ENCODE data around the gene STXBP6. TPM values are rescaled to one million over a fixed set of nuclear protein-coding genes. Genes with fewer than 3 reads are reported as not detected.

STXBP6 gene
- total and polyA plus RNA-seq, 2 of the 13 experiments (the other 11 are each of a cell fraction or from before 2014, with no cell fraction given): 35.3 to 42.8 TPM

DNA sequence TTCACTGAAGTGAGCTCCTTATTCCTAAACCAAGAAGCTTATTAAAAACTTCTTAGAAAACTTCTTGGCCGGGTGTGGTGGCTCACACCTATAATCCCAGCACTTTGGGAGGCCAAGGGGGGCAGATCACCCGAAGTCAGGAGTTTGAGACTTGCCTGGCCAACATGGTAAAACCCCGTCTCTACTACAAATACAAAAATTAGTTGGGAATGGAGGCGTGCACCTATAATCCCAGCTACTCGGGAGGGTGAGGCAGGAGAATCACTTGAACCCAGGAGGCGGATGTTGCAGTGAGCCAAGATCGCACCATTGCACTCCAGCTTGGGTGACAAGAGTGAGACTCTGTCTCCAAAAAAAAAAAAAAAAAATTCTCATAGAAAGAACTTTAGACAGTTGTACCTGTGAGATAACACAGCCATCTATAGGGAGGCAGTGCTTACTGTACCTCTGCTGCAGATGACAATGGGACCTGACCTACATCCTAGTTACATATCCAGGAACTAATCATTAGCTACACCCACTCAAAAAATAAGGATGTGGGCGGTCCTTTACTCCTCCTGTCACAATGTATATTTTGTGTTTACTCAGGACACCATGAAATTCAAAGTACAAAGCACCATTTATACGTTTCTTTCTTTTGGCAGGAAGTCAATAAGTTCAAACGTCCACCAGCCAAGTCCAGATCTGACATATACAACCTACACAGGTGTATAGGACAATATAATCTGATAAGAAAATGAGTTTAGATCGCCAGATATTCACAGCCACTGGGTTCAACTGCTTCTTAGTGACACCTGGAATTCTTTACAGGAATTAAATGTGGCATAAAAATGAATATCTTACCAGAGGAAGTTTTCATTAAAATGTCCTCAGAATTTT, 14.9 kb downstream of the STXBP6 start (continued):
- TF ChIP-seq, protein P1, sequence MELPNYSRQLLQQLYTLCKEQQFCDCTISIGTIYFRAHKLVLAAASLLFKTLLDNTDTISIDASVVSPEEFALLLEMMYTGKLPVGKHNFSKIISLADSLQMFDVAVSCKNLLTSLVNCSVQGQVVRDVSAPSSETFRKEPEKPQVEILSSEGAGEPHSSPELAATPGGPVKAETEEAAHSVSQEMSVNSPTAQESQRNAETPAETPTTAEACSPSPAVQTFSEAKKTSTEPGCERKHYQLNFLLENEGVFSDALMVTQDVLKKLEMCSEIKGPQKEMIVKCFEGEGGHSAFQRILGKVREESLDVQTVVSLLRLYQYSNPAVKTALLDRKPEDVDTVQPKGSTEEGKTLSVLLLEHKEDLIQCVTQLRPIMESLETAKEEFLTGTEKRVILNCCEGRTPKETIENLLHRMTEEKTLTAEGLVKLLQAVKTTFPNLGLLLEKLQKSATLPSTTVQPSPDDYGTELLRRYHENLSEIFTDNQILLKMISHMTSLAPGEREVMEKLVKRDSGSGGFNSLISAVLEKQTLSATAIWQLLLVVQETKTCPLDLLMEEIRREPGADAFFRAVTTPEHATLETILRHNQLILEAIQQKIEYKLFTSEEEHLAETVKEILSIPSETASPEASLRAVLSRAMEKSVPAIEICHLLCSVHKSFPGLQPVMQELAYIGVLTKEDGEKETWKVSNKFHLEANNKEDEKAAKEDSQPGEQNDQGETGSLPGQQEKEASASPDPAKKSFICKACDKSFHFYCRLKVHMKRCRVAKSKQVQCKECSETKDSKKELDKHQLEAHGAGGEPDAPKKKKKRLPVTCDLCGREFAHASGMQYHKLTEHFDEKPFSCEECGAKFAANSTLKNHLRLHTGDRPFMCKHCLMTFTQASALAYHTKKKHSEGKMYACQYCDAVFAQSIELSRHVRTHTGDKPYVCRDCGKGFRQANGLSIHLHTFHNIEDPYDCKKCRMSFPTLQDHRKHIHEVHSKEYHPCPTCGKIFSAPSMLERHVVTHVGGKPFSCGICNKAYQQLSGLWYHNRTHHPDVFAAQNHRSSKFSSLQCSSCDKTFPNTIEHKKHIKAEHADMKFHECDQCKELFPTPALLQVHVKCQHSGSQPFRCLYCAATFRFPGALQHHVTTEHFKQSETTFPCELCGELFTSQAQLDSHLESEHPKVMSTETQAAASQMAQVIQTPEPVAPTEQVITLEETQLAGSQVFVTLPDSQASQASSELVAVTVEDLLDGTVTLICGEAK (IDR thresholded peaks at IDR 0.05): no peak
- TF ChIP-seq, protein P1 (CRISPR knock-in tag; IDR thresholded peaks at IDR 0.05): no peak; the same call in 1 of the 2 replicates
- no peak for TF ChIP-seq NONO (IDR thresholded peaks at IDR 0.05)
- peak; percentile 50; the same call in 1 of the 2 replicates for TF ChIP-seq NONO (CRISPR knock-in tag; conservative IDR thresholded peaks at IDR 0.05)
- TF ChIP-seq, protein P2, sequence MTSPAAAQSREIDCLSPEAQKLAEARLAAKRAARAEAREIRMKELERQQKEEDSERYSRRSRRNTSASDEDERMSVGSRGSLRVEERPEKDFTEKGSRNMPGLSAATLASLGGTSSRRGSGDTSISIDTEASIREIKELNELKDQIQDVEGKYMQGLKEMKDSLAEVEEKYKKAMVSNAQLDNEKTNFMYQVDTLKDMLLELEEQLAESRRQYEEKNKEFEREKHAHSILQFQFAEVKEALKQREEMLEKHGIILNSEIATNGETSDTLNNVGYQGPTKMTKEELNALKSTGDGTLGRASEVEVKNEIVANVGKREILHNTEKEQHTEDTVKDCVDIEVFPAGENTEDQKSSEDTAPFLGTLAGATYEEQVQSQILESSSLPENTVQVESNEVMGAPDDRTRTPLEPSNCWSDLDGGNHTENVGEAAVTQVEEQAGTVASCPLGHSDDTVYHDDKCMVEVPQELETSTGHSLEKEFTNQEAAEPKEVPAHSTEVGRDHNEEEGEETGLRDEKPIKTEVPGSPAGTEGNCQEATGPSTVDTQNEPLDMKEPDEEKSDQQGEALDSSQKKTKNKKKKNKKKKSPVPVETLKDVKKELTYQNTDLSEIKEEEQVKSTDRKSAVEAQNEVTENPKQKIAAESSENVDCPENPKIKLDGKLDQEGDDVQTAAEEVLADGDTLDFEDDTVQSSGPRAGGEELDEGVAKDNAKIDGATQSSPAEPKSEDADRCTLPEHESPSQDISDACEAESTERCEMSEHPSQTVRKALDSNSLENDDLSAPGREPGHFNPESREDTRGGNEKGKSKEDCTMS (CRISPR knock-in tag; conservative IDR thresholded peaks at IDR 0.05): no peak
- TF ChIP-seq ZBTB1 (CRISPR knock-in tag; IDR thresholded peaks at IDR 0.05; ENCODE audit: borderline replicate concordance): no peak
- peak; percentile 97 for TF ChIP-seq HDAC2 (CRISPR knock-in tag; IDR thresholded peaks at IDR 0.05)
- TF ChIP-seq, protein P3, sequence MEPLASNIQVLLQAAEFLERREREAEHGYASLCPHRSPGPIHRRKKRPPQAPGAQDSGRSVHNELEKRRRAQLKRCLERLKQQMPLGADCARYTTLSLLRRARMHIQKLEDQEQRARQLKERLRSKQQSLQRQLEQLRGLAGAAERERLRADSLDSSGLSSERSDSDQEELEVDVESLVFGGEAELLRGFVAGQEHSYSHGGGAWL (CRISPR knock-in tag; IDR thresholded peaks at IDR 0.05): no peak
- TF ChIP-seq RNF2 (conservative IDR thresholded peaks at IDR 0.05; ENCODE audit: low read depth): no peak
- TF ChIP-seq RELA (CRISPR knock-in tag; IDR thresholded peaks at IDR 0.05): 0 out of 2 replicates have a peak, but pooled peaks have one; percentile 13
- TF ChIP-seq, protein P4, sequence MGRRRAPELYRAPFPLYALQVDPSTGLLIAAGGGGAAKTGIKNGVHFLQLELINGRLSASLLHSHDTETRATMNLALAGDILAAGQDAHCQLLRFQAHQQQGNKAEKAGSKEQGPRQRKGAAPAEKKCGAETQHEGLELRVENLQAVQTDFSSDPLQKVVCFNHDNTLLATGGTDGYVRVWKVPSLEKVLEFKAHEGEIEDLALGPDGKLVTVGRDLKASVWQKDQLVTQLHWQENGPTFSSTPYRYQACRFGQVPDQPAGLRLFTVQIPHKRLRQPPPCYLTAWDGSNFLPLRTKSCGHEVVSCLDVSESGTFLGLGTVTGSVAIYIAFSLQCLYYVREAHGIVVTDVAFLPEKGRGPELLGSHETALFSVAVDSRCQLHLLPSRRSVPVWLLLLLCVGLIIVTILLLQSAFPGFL (CRISPR knock-in tag; IDR thresholded peaks at IDR 0.05): no peak
- TF ChIP-seq YEATS2 (CRISPR knock-in tag; IDR thresholded peaks at IDR 0.05; ENCODE audit: borderline replicate concordance): peak; percentile 45; the same call in 1 of the 2 replicates
- TF ChIP-seq, protein P5, sequence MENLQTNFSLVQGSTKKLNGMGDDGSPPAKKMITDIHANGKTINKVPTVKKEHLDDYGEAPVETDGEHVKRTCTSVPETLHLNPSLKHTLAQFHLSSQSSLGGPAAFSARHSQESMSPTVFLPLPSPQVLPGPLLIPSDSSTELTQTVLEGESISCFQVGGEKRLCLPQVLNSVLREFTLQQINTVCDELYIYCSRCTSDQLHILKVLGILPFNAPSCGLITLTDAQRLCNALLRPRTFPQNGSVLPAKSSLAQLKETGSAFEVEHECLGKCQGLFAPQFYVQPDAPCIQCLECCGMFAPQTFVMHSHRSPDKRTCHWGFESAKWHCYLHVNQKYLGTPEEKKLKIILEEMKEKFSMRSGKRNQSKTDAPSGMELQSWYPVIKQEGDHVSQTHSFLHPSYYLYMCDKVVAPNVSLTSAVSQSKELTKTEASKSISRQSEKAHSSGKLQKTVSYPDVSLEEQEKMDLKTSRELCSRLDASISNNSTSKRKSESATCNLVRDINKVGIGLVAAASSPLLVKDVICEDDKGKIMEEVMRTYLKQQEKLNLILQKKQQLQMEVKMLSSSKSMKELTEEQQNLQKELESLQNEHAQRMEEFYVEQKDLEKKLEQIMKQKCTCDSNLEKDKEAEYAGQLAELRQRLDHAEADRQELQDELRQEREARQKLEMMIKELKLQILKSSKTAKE (CRISPR knock-in tag; IDR thresholded peaks at IDR 0.05; ENCODE audit: borderline replicate concordance): no peak; the same call in 1 of the 2 replicates

Measured in HepG2 (cell line).